MCF 10A (cell line): Measurements from ENCODE around the gene DCUN1D3. TPM values are rescaled to one million over a fixed set of nuclear protein-coding genes. Genes with fewer than 3 reads are reported as not detected.
A peak's percentile ranks its signal among the peaks of the same experiment; 100 is the strongest.

Experiments
- BruUV-seq: library from RNA; stranded (reverse); fragments of 400-500 nt; replicated peaks from 2 replicates; lab custom pipeline; 2021; lab: Mats Ljungman, UMichigan
- CTCF ChIA-PET: fragments of 300-600 bp; sonication (Branson Sonifier 250); formaldehyde crosslinking; extraction: SDS; loops from one replicate; lab custom pipeline; 2021; ENCODE audit warnings: antibody characterized with exemption, inconsistent platforms; lab: Yijun Ruan, JAX
- POLR2A ChIA-PET: fragments of 300-600, 350-650 bp; sonication (Branson Sonifier 250); formaldehyde crosslinking; extraction: SDS; loops from one replicate; lab custom pipeline; 2020; ENCODE audit warnings: antibody characterized with exemption, inconsistent platforms; lab: Yijun Ruan, JAX
- DNase-seq: peaks from one replicate; pipeline ENCODE4 v3.0.0-alpha.2; 2018; ENCODE audit not compliant: unreplicated experiment
- H3K27ac Mint-ChIP-seq: one replicate; pipeline ENCODE4 v1.8.0; 2022; ENCODE audit warnings: mild to moderate bottlenecking, low read depth, mixed read lengths; ENCODE audit not compliant: unreplicated experiment
- H3K27me3 Mint-ChIP-seq: one replicate; pipeline ENCODE4 v1.8.0; 2022; ENCODE audit warnings: mixed read lengths; ENCODE audit not compliant: insufficient read depth, unreplicated experiment
- H3K36me3 Mint-ChIP-seq: one replicate; pipeline ENCODE4 v1.8.0; 2022; ENCODE audit warnings: mild to moderate bottlenecking, moderate library complexity, mixed read lengths; ENCODE audit not compliant: insufficient read depth, unreplicated experiment
- H3K4me1 Mint-ChIP-seq: one replicate; pipeline ENCODE4 v1.8.0; 2022; ENCODE audit warnings: mixed read lengths; ENCODE audit not compliant: insufficient read depth, unreplicated experiment
- H3K4me3 Mint-ChIP-seq: one replicate; pipeline ENCODE4 v1.8.0; 2022; ENCODE audit warnings: mild to moderate bottlenecking, moderate library complexity, mixed read lengths; ENCODE audit not compliant: unreplicated experiment
- H3K9me3 Mint-ChIP-seq: one replicate; pipeline ENCODE4 v1.8.0; 2022; ENCODE audit warnings: mixed read lengths; ENCODE audit not compliant: unreplicated experiment
- intact Hi-C: fragments of 100-400 bp; cut with micrococcal nuclease; formaldehyde crosslinking; loops from 2 replicates; pipeline ENCODE4 v1.14.1; 2022
- total RNA-seq: library from RNA; stranded (reverse); gene quantifications from 2 replicates; pipeline ENCODE4 v1.2.3, GENCODE V29; 2022
- TF ChIP-seq, protein P1 (sequence below): fragments of 200-600 bp; IDR thresholded peaks from one replicate; pipeline ENCODE4 v1.8.0; 2022; ENCODE audit warnings: antibody characterized with exemption, mild to moderate bottlenecking; ENCODE audit not compliant: unreplicated experiment

Gene DCUN1D3
- total RNA-seq, 1 experiment from 2014 or later = 31.7 TPM

DNA sequence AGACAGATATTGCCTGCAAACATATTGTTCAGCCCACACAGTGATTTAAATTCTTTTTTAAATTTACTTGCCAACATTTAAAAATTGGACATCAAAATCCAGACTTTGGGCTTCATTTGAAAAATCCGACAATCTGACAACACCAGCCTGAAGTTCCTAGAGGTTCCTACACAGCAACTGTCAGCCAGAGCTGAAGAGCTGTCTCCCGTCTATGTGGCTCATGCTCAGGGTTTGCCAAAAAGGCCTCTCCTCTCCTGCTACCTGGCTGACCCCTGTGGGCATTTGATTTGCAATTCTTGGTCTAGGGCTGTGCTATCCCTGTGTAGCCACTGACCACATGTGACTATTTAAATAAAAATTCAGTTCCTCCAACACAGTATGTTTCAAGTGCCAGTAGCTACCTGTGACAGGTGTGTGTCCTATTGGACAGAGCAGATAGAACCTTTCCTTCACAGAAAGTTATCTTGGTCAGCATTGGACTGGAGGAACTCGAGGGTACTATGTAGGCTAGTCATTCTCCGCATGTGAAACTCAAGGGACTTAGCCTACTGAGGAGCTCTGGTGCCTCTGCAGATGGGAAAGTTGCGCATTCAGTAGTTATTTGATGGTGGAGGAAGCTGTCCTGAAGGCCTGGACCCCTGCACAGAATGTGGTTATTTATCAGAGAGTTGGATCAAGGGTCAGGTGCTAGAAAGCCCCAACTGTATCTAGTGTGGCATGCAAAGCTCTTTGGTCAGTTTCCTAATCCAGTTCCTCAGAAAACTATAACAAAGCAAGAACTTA is 3.1 kb upstream of the DCUN1D3 start:
- ChIA-PET POLR2A (interaction anchor here (1.0 to 16.0 kb wide), 5 partner anchors 10 to 397 kb away, joined by 4 to 343 read pairs (median 17); no protein-coding TSS in a partner anchor), CTCF (interaction anchor here (0.6 to 4.4 kb wide), 6 partner anchors 9 to 397 kb away, joined by 3 to 33 read pairs (median 3); no protein-coding TSS in a partner anchor)
- H3K36me3 Mint-ChIP-seq = peaks cover 23% of the 10 kb centered on the region
- H3K27me3 Mint-ChIP-seq = no peaks in the 10 kb centered on the region
- peaks cover 69% of the 10 kb centered on the region for H3K4me1 Mint-ChIP-seq
- intact Hi-C loops = loop anchor here (5.0 kb wide), 2 partner anchors 179 to 399 kb away; no protein-coding TSS in a partner anchor
- BruUV-seq = no TSS peak
- H3K9me3 Mint-ChIP-seq = no peaks in the 10 kb centered on the region
- H3K27ac Mint-ChIP-seq = peak overlapping the region; percentile 52
- peak overlapping the region; percentile 4 for H3K4me3 Mint-ChIP-seq
- DNase-seq = no peak
- TF ChIP-seq, protein P1, sequence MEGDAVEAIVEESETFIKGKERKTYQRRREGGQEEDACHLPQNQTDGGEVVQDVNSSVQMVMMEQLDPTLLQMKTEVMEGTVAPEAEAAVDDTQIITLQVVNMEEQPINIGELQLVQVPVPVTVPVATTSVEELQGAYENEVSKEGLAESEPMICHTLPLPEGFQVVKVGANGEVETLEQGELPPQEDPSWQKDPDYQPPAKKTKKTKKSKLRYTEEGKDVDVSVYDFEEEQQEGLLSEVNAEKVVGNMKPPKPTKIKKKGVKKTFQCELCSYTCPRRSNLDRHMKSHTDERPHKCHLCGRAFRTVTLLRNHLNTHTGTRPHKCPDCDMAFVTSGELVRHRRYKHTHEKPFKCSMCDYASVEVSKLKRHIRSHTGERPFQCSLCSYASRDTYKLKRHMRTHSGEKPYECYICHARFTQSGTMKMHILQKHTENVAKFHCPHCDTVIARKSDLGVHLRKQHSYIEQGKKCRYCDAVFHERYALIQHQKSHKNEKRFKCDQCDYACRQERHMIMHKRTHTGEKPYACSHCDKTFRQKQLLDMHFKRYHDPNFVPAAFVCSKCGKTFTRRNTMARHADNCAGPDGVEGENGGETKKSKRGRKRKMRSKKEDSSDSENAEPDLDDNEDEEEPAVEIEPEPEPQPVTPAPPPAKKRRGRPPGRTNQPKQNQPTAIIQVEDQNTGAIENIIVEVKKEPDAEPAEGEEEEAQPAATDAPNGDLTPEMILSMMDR = no peak

DNA sequence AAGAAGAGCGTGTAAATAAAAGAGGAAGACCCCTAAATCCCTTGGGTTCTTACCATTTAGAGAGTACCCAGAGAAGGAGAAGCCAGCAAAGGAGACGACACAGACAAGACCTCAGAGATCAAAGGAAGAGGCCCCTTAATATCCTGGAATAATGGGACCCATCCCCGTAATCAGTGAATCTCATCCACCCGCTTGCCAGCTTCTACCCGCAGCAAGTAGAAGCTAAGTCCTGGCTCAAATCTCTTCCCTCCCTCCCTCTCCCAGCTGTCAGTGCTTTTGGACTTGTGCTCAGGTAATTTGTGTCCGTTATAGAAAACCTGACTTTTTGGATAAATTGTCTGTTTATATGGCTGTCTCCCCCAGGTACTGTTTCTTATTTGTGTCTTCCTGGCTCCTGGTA is 2.3 kb upstream of the DCUN1D3 start:
- BruUV-seq = no TSS peak
- Mint-ChIP-seq H3K9me3 (no peaks in the 10 kb centered on the region), H3K36me3 (peaks cover 28% of the 10 kb centered on the region), H3K27ac (peak overlapping the region; percentile 97), H3K4me3 (peak overlapping the region; percentile 75), H3K27me3 (no peaks in the 10 kb centered on the region), H3K4me1 (peaks cover 71% of the 10 kb centered on the region)
- intact Hi-C loops = loop anchor here (5.0 kb wide), 2 partner anchors 180 to 400 kb away; no protein-coding TSS in a partner anchor
- ChIA-PET POLR2A (interaction anchor here (0.6 to 16.0 kb wide), 6 partner anchors 11 to 399 kb away, joined by 3 to 343 read pairs (median 26); no protein-coding TSS in a partner anchor), CTCF (interaction anchor here (0.6 to 4.4 kb wide), 4 partner anchors 10 to 398 kb away, joined by 3 to 33 read pairs (median 3); no protein-coding TSS in a partner anchor)
- no peak for DNase-seq
- TF ChIP-seq, protein P1 = no peak

DNA sequence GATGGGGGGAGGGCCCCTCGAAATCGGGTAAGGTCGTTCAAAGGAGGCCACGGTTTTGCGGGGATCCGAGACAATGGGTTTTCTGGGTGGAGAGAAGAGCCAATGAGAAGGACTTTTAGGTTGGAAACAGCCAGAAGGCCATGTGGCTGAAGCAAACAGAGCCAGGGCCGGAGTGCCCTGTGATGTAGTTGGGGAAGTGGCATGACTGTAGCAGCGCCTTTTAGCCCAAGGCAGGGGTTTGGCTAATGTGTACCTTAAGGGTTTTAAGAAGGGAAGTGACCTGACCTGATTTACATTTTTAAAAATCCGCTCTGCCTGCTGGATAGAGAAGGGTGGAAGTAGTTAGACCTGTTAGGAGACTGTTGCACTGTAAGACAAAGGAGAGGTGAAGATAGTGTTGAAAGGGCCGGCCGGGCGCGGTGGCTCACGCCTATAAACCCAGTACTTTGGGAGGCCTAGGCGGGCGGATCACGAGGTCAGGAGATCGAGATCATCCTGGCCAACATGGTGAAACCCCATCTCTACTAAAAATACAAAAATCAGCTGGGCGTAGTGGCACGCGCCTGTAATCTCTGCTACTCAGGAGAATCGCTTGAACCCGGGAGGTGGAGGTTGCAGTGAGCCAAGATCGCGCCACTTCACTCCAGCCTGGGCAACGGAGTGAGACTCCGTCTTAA is 1.4 kb upstream of the DCUN1D3 start:
- H3K9me3 Mint-ChIP-seq = no peaks in the 10 kb centered on the region
- H3K27ac Mint-ChIP-seq = peak overlapping the region; percentile 97
- intact Hi-C loops = loop anchor here (2.0 to 5.0 kb wide), 3 partner anchors 95 to 401 kb away; partner anchors contain the start of genes ERI2 and REXO5
- H3K4me3 Mint-ChIP-seq = peak overlapping the region; percentile 75
- no peaks in the 10 kb centered on the region for H3K27me3 Mint-ChIP-seq
- peak; percentile 59 for DNase-seq
- POLR2A ChIA-PET = interaction anchor here (0.7 to 16.0 kb wide), 9 partner anchors 11 to 400 kb away, joined by 3 to 343 read pairs (median 35); partner anchors contain the start of genes ERI2 and REXO5
- no TSS peak for BruUV-seq
- CTCF ChIA-PET = interaction anchor here (0.7 to 4.4 kb wide), 3 partner anchors 51 to 181 kb away, joined by 3 to 33 read pairs (median 4); no protein-coding TSS in a partner anchor
- H3K36me3 Mint-ChIP-seq = peaks cover 36% of the 10 kb centered on the region
- TF ChIP-seq, protein P1 = no peak
- peaks cover 71% of the 10 kb centered on the region for H3K4me1 Mint-ChIP-seq
